Measurements from ENCODE around the gene PLEKHN1. TPM values are rescaled to one million over a fixed set of nuclear protein-coding genes. Genes with fewer than 3 reads are reported as not detected.
"Not testable (repeated sequence)": the region's sequence is repeated elsewhere in the genome, so short reads cannot be mapped to it uniquely, and the experiment has no call there.

The PLEKHN1 gene
- total and polyA plus RNA-seq, 4 donors = 0.26 TPM; not detected in 3

GRCh38 chr1:991895-992294 lies 25.6 kb downstream of the PLEKHN1 start:
- H3K4me1 ChIP-seq (ENCODE audit: control insufficient read depth, insufficient read depth, low read length) = peaks cover 10% of the 10 kb centered on the region
- no peak overlapping the region for H3K27ac ChIP-seq (ENCODE audit: low read depth, low read length)
- H3K4me3 ChIP-seq (ENCODE audit: low read depth, low read length) = no peak overlapping the region
- DNase-seq (ENCODE audit: low read depth in 4 of 6, low spot score in 6 of 6) = no peak
- H3K9me3 ChIP-seq (ENCODE audit: control insufficient read depth, insufficient read depth, low read length) = no peaks in the 10 kb centered on the region
- H3K36me3 ChIP-seq (ENCODE audit: control insufficient read depth, insufficient read depth, low read length) = peaks cover 6% of the 10 kb centered on the region
- no peaks in the 10 kb centered on the region for H3K27me3 ChIP-seq (ENCODE audit: control insufficient read depth, insufficient read depth, low read length)
- 100% methylated on average over 4 of the region's 10 CpGs for WGBS (ENCODE audit: insufficient coverage)

GRCh38 chr1:992362-992761 lies 26.1 kb downstream of the PLEKHN1 start:
- no peaks in the 10 kb centered on the region for H3K9me3 ChIP-seq (ENCODE audit: control insufficient read depth, insufficient read depth, low read length)

DNA sequence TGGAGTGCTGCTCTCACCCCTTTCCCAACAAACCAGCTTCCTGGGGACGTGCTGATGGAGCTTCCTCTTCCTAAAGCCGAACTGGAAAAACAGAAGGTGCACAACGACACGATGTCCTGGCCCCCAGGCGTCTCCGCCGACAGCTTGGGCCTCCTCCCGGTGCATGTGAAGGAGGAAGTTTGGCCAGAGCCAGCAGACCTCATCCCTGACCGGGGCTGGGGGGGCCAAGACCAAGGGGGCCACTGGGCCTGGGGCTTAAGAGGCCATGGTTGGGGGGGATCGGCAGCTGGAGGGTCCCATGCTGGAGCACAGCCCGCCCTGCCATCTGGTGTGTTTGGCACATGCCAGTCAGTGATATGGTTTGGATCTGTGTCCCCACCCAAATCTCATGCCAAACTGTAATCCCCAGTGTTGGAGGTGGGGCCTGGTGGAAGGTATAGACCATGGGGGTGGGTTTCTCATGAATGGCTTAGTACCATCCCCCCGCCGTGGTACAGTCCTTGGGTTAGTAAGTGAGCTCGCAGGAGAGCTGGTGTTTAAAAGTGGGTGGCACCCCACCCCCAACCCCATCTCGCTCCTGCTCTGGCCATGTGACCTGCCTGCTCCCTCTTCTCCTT lies 27.2 kb downstream of the PLEKHN1 start:
- H3K27me3 ChIP-seq (ENCODE audit: control insufficient read depth, insufficient read depth, low read length) = peaks cover 3% of the 10 kb centered on the region
- no peak overlapping the region for H3K27ac ChIP-seq (ENCODE audit: low read depth, low read length)
- peaks cover 26% of the 10 kb centered on the region for H3K4me1 ChIP-seq (ENCODE audit: control insufficient read depth, insufficient read depth, low read length)
- no peaks in the 10 kb centered on the region for H3K9me3 ChIP-seq (ENCODE audit: control insufficient read depth, insufficient read depth, low read length)
- H3K36me3 ChIP-seq (ENCODE audit: control insufficient read depth, insufficient read depth, low read length) = peaks cover 22% of the 10 kb centered on the region
- 91% methylated on average over 5 of the region's 15 CpGs for WGBS (ENCODE audit: insufficient coverage)
- no peak overlapping the region for H3K4me3 ChIP-seq (ENCODE audit: low read depth, low read length)
- DNase-seq (ENCODE audit: low read depth in 4 of 6, low spot score in 6 of 6) = no peak

More at GRCh38 chr1:992362-992761, 26.1 kb downstream of the PLEKHN1 start:
- peaks cover 11% of the 10 kb centered on the region for H3K36me3 ChIP-seq (ENCODE audit: control insufficient read depth, insufficient read depth, low read length)
- H3K27ac ChIP-seq (ENCODE audit: low read depth, low read length) = no peak overlapping the region
- peaks cover 14% of the 10 kb centered on the region for H3K4me1 ChIP-seq (ENCODE audit: control insufficient read depth, insufficient read depth, low read length)
- DNase-seq (ENCODE audit: low read depth in 4 of 6, low spot score in 6 of 6) = no peak
- no peaks in the 10 kb centered on the region for H3K27me3 ChIP-seq (ENCODE audit: control insufficient read depth, insufficient read depth, low read length)
- no CpG with 5 or more reads among the region's 7 CpGs for WGBS (ENCODE audit: insufficient coverage)
- H3K4me3 ChIP-seq (ENCODE audit: low read depth, low read length) = no peak overlapping the region

DNA sequence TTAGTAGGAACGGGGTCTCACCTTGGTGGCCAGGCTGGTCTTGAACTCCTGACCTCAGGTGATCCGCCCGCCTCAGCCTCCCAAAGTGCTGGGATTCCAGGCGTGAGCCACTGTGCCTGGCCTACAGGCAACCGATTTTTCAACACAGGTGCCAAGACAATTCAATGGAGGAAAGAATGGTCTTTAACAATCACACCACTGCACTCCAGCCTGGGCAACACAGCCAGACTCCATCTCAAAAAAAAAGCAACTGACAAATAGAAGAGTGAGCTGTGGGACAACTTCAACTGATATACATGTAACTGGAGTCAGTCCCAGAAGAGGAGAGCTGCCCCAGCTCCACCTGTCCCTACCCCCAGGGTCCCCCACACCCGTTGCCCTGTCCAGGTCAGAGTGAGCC lies 28.3 kb downstream of the PLEKHN1 start:
- Histone ChIP-seq H3K36me3 (ENCODE audit: control insufficient read depth, insufficient read depth, low read length) (peaks cover 22% of the 10 kb centered on the region), H3K4me1 (ENCODE audit: control insufficient read depth, insufficient read depth, low read length) (peaks cover 29% of the 10 kb centered on the region)
- DNase-seq (ENCODE audit: low read depth in 4 of 6, low spot score in 6 of 6); H3K27ac ChIP-seq (ENCODE audit: low read depth, low read length); H3K27me3 ChIP-seq (ENCODE audit: control insufficient read depth, insufficient read depth, low read length); H3K9me3 ChIP-seq (ENCODE audit: control insufficient read depth, insufficient read depth, low read length); H3K4me3 ChIP-seq (ENCODE audit: low read depth, low read length): not testable (repeated sequence)
- 80% methylated on average over 6 of the region's 6 CpGs for WGBS (ENCODE audit: insufficient coverage)

- Histone ChIP-seq H3K36me3 (ENCODE audit: control insufficient read depth, insufficient read depth, low read length) (peaks cover 22% of the 10 kb centered on the region), H3K4me1 (ENCODE audit: control insufficient read depth, insufficient read depth, low read length) (peaks cover 36% of the 10 kb centered on the region), H3K27me3 (ENCODE audit: control insufficient read depth, insufficient read depth, low read length) (peaks cover 3% of the 10 kb centered on the region), H3K4me3 (ENCODE audit: low read depth, low read length) (no peak overlapping the region), H3K27ac (ENCODE audit: low read depth, low read length) (no peak overlapping the region), H3K9me3 (ENCODE audit: control insufficient read depth, insufficient read depth, low read length) (no peaks in the 10 kb centered on the region)
- whole genome bisulfite sequencing (ENCODE audit: insufficient coverage) = 40% methylated on average over 20 of the region's 30 CpGs
- DNase-seq (ENCODE audit: low read depth in 4 of 6, low spot score in 6 of 6) = no peak
Measured at GRCh38 chr1:995665-996633, 29.7 kb downstream of the PLEKHN1 start.

- Histone ChIP-seq H3K36me3 (ENCODE audit: control insufficient read depth, insufficient read depth, low read length) (peaks cover 22% of the 10 kb centered on the region), H3K4me3 (ENCODE audit: low read depth, low read length) (peak overlapping the region; percentile 5), H3K27me3 (ENCODE audit: control insufficient read depth, insufficient read depth, low read length) (peaks cover 3% of the 10 kb centered on the region), H3K9me3 (ENCODE audit: control insufficient read depth, insufficient read depth, low read length) (no peaks in the 10 kb centered on the region), H3K27ac (ENCODE audit: low read depth, low read length) (no peak overlapping the region), H3K4me1 (ENCODE audit: control insufficient read depth, insufficient read depth, low read length) (peaks cover 44% of the 10 kb centered on the region)
- WGBS (ENCODE audit: insufficient coverage) = 58% methylated on average over 24 of the region's 24 CpGs
- no peak for DNase-seq (ENCODE audit: low read depth in 4 of 6, low spot score in 6 of 6)
Measured at GRCh38 chr1:996851-997712, 30.8 kb downstream of the PLEKHN1 start.

- Histone ChIP-seq H3K4me3 (ENCODE audit: low read depth, low read length) (peak overlapping the region; percentile 5), H3K27me3 (ENCODE audit: control insufficient read depth, insufficient read depth, low read length) (peaks cover 3% of the 10 kb centered on the region), H3K27ac (ENCODE audit: low read depth, low read length) (no peak overlapping the region), H3K36me3 (ENCODE audit: control insufficient read depth, insufficient read depth, low read length) (peaks cover 22% of the 10 kb centered on the region), H3K4me1 (ENCODE audit: control insufficient read depth, insufficient read depth, low read length) (peaks cover 48% of the 10 kb centered on the region), H3K9me3 (ENCODE audit: control insufficient read depth, insufficient read depth, low read length) (no peaks in the 10 kb centered on the region)
- no peak for DNase-seq (ENCODE audit: low read depth in 4 of 6, low spot score in 6 of 6)
- WGBS (ENCODE audit: insufficient coverage) = 55% methylated on average over 3 of the region's 3 CpGs
Measured at GRCh38 chr1:997713-997992, 31.4 kb downstream of the PLEKHN1 start.

- peak overlapping the region; percentile 32 for H3K4me3 ChIP-seq (ENCODE audit: low read depth, low read length)
- no peaks in the 10 kb centered on the region for H3K9me3 ChIP-seq (ENCODE audit: control insufficient read depth, insufficient read depth, low read length)
- DNase-seq (ENCODE audit: low read depth in 4 of 6, low spot score in 6 of 6) = peak in 2 of 6 donors; percentile 80 to 84
- WGBS (ENCODE audit: insufficient coverage) = 9% methylated on average over 72 of the region's 75 CpGs
- H3K27ac ChIP-seq (ENCODE audit: low read depth, low read length) = no peak overlapping the region
- H3K4me1 ChIP-seq (ENCODE audit: control insufficient read depth, insufficient read depth, low read length) = peaks cover 48% of the 10 kb centered on the region
- H3K36me3 ChIP-seq (ENCODE audit: control insufficient read depth, insufficient read depth, low read length) = peaks cover 27% of the 10 kb centered on the region
- peaks cover 3% of the 10 kb centered on the region for H3K27me3 ChIP-seq (ENCODE audit: control insufficient read depth, insufficient read depth, low read length)
Measured at GRCh38 chr1:997993-998744, 31.9 kb downstream of the PLEKHN1 start.

DNA sequence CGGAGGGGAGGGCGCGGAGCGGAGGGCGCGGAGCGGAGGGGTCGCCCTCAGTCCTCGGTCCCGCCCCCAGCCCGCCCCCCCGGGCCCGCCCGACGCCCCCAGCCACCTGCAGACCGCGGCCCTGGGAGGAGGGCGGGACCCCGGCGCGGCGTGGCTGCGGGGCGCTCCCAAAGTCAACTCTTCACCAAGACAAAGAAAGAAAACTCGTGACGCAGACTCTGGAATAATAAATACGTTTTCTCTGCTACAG lies 32.4 kb downstream of the PLEKHN1 start:
- Histone ChIP-seq H3K9me3 (ENCODE audit: control insufficient read depth, insufficient read depth, low read length) (no peaks in the 10 kb centered on the region), H3K27me3 (ENCODE audit: control insufficient read depth, insufficient read depth, low read length) (peaks cover 3% of the 10 kb centered on the region), H3K27ac (ENCODE audit: low read depth, low read length) (no peak overlapping the region), H3K4me3 (ENCODE audit: low read depth, low read length) (peak overlapping the region; percentile 32), H3K36me3 (ENCODE audit: control insufficient read depth, insufficient read depth, low read length) (peaks cover 29% of the 10 kb centered on the region), H3K4me1 (ENCODE audit: control insufficient read depth, insufficient read depth, low read length) (peaks cover 48% of the 10 kb centered on the region)
- WGBS (ENCODE audit: insufficient coverage) = 0% methylated on average over 12 of the region's 27 CpGs
- DNase-seq (ENCODE audit: low read depth in 4 of 6, low spot score in 6 of 6) = peak in 1 of 6 donors; percentile 73
